Keratinocyte (primary cell): Measurements from ENCODE around the gene ALOX15B. TPM values are rescaled to one million over a fixed set of nuclear protein-coding genes. Genes with fewer than 3 reads are reported as not detected.

ENCODE experiments used
- DNase-seq: peaks from one replicate; pipeline ENCODE4 v3.0.0-alpha.2; 2011; ENCODE audit warnings: low read depth, missing footprints, low spot score
- FAIRE-seq: peaks from 2 replicates; lab custom pipeline; 2011; peaks lifted over from hg19 to GRCh38; lab: Jason Lieb, UNC
- H2AFZ ChIP-seq: 2 replicates; pipeline ENCODE4 v1.6.0; 2012; ENCODE audit warnings: low read length, control low read depth, inconsistent platforms; ENCODE audit not compliant: control insufficient read depth
- H3K27ac ChIP-seq: 2 replicates; pipeline ENCODE4 v1.5.1; 2011; ENCODE audit warnings: low read length; ENCODE audit not compliant: control insufficient read depth, insufficient read depth
- H3K27me3 ChIP-seq: 3 replicates; pipeline ENCODE4 v1.6.0; 2011; ENCODE audit warnings: low read length; ENCODE audit not compliant: control insufficient read depth, insufficient read depth; ENCODE audit errors: extremely low read depth
- H3K36me3 ChIP-seq, 2 experiments: 2 replicates in 1 of 2; 3 replicates in 1 of 2; pipeline ENCODE4 v1.5.1; 2011; ENCODE audit warnings: low read length in 2 of 2, mild to moderate bottlenecking in 1 of 2; ENCODE audit not compliant: control insufficient read depth in 2 of 2, insufficient read depth in 2 of 2; ENCODE audit errors: extremely low read depth in 1 of 2
- H3K4me1 ChIP-seq: 3 replicates; pipeline ENCODE4 v1.5.1; 2011; ENCODE audit warnings: low read length; ENCODE audit not compliant: control insufficient read depth, insufficient read depth; ENCODE audit errors: extremely low read depth
- H3K4me2 ChIP-seq: 3 replicates; pipeline ENCODE4 v1.6.0; 2011; ENCODE audit warnings: low read depth, low read length; ENCODE audit not compliant: control insufficient read depth, insufficient read depth; ENCODE audit errors: extremely low read depth
- H3K4me3 ChIP-seq, 3 experiments: fragments of 200-600 bp in 1 of 3; sonication (generic) in 1 of 3; 2 replicates in 2 of 3; 3 replicates in 1 of 3; pipeline ENCODE4 v1.5.1; 2011 to 2016; ENCODE audit warnings: low read length in 3 of 3, mild to moderate bottlenecking in 3 of 3, control low read depth in 2 of 3, inconsistent platforms in 1 of 3, low read depth in 1 of 3, mixed read lengths in 1 of 3, mixed run types in 1 of 3, moderate library complexity in 1 of 3; ENCODE audit not compliant: control insufficient read depth in 2 of 3, insufficient read depth in 2 of 3; ENCODE audit errors: extremely low read depth in 1 of 3
- H3K79me2 ChIP-seq: 2 replicates; pipeline ENCODE4 v1.6.0; 2012; ENCODE audit warnings: low read length; ENCODE audit not compliant: control insufficient read depth, insufficient read depth
- H3K9ac ChIP-seq: 3 replicates; pipeline ENCODE4 v1.6.0; 2011; ENCODE audit warnings: low read length; ENCODE audit not compliant: control insufficient read depth, insufficient read depth; ENCODE audit errors: extremely low read depth
- H3K9me1 ChIP-seq: 3 replicates; pipeline ENCODE4 v1.6.0; 2011; ENCODE audit warnings: low read length; ENCODE audit not compliant: control insufficient read depth, insufficient read depth; ENCODE audit errors: extremely low read depth
- H3K9me3 ChIP-seq: 2 replicates; pipeline ENCODE4 v1.5.1; 2012; ENCODE audit warnings: low read depth, low read length; ENCODE audit not compliant: control insufficient read depth
- H4K20me1 ChIP-seq: 3 replicates; pipeline ENCODE4 v1.6.0; 2011; ENCODE audit warnings: low read length; ENCODE audit not compliant: control insufficient read depth, insufficient read depth; ENCODE audit errors: extremely low read depth
- CTCF ChIP-seq, 3 experiments: IDR thresholded peaks in 1 of 3; conservative IDR thresholded peaks in 1 of 3; optimal IDR thresholded peaks in 1 of 3; 2 replicates in 2 of 3; 3 replicates in 1 of 3; pipeline versions ENCODE3 to v1.5.1; 2011; ENCODE audit warnings: low read length in 3 of 3, mild to moderate bottlenecking in 3 of 3, moderate library complexity in 2 of 3, control low read depth in 1 of 3, inconsistent platforms in 1 of 3; ENCODE audit not compliant: insufficient read depth in 2 of 3; ENCODE audit errors: extremely low read depth in 1 of 3
- EZH2 ChIP-seq: IDR thresholded peaks from one replicate; pipeline ENCODE4 v1.6.1; 2012; ENCODE audit warnings: inconsistent platforms, mild to moderate bottlenecking, low read length, moderate library complexity
- dilution Hi-C: fragments of 300-500 bp; cut with MboI; formaldehyde crosslinking; loops from one replicate; pipeline ENCODE4 v1.7.0; 2020; ENCODE audit warnings: low sequenced_read_pairs; ENCODE audit not compliant: extremely low pct_ligation_motif_present
- polyA plus RNA-seq, 5 experiments: library from polyadenylated mRNA; depleted of rRNA in 3 of 5; stranded (reverse) in 3 of 5; stranded (forward) in 1 of 5; unstranded in 1 of 5; fragments of >200 nt; gene quantifications; 1 replicate in 1 of 5; 2 replicates in 3 of 5; 3 replicates in 1 of 5; pipeline versions ENCODE4 v1.2.1 to v1.2.3, GENCODE V29; 2011 to 2012; ENCODE audit warnings: missing spikeins in 2 of 5, low read depth in 1 of 5, low replicate concordance in 1 of 5

The ALOX15B gene
- polyA plus RNA-seq, 1 donor (not counting 4 experiments of a cell fraction or from before 2014, with no cell fraction given), result 29.7 TPM

GRCh38 chr17:8019665-8020650, 18.9 kb upstream of the ALOX15B start:
- Histone ChIP-seq H3K4me3 (peak overlapping the region in 2 of 3 experiments; percentile 5 to 55), H3K79me2 (no peaks in the 10 kb centered on the region), H2AFZ (peak overlapping the region; percentile 14), H4K20me1 (no peaks in the 10 kb centered on the region), H3K36me3 (no peaks in the 10 kb centered on the region), H3K9me3 (no peaks in the 10 kb centered on the region), H3K4me2 (peak overlapping the region; percentile 60), H3K27me3 (no peaks in the 10 kb centered on the region), H3K27ac (peak overlapping the region; percentile 97), H3K9ac (peak overlapping the region; percentile 78), H3K9me1 (no peaks in the 10 kb centered on the region), H3K4me1 (peaks cover 47% of the 10 kb centered on the region)
- DNase-seq (no peak), FAIRE-seq (no peak)
- dilution Hi-C loops, result no loop called here
- TF ChIP-seq EZH2, result no peak
- no peak for TF ChIP-seq CTCF (optimal IDR thresholded peaks at IDR 0.05 in 1 of 3, IDR thresholded peaks at IDR 0.05 in 1 of 3, conservative IDR thresholded peaks at IDR 0.05 in 1 of 3; ENCODE audit: extremely low read depth in 1 of 3, insufficient read depth in 2 of 3, low read length in 3 of 3)

- Histone ChIP-seq H3K79me2 (no peaks in the 10 kb centered on the region), H4K20me1 (no peaks in the 10 kb centered on the region), H2AFZ (no peak overlapping the region), H3K4me3 (no peak overlapping the region), H3K27me3 (no peaks in the 10 kb centered on the region), H3K4me2 (no peak overlapping the region), H3K4me1 (peaks cover 47% of the 10 kb centered on the region), H3K9me3 (no peaks in the 10 kb centered on the region), H3K9ac (no peak overlapping the region), H3K27ac (peak overlapping the region; percentile 7), H3K36me3 (no peaks in the 10 kb centered on the region), H3K9me1 (no peaks in the 10 kb centered on the region)
- DNase-seq (no peak), FAIRE-seq (no peak)
- TF ChIP-seq CTCF (optimal IDR thresholded peaks at IDR 0.05 in 1 of 3, IDR thresholded peaks at IDR 0.05 in 1 of 3, conservative IDR thresholded peaks at IDR 0.05 in 1 of 3; ENCODE audit: extremely low read depth in 1 of 3, insufficient read depth in 2 of 3, low read length in 3 of 3) (no peak), EZH2 (no peak)
- dilution Hi-C loops, result no loop called here
These were observed 17.9 kb upstream of the ALOX15B start for GRCh38 chr17:8020776-8021564.
